Activated CD4-positive, alpha-beta memory T cell treated with anti-CD3 and anti-CD28 coated beads, Interleukin-2, amount 10 ng/mL, durations not matched to agents 7 days and 5 days (primary cell): ENCODE measurements around the gene GSTM1. TPM values are rescaled to one million over a fixed set of nuclear protein-coding genes. Genes with fewer than 3 reads are reported as not detected.

Experiments
- CTCF ChIA-PET: fragments of 350-600 bp; sonication (Branson Sonifier 250); formaldehyde crosslinking; loops from one replicate; lab custom pipeline; 2021; ENCODE audit warnings: antibody characterized with exemption, inconsistent platforms; lab: Charles Lee
- POLR2A ChIA-PET: fragments of 350-600 bp; sonication (Branson Sonifier 250); formaldehyde crosslinking; loops from one replicate; lab custom pipeline; 2021; ENCODE audit warnings: antibody characterized with exemption; lab: Charles Lee
- DNase-seq: peaks from one replicate; pipeline ENCODE4 v3.0.0-alpha.2; 2020
- H3K27ac Mint-ChIP-seq: one replicate; pipeline ENCODE4 v1.8.0; 2021; ENCODE audit warnings: mild to moderate bottlenecking, mixed read lengths
- H3K27me3 Mint-ChIP-seq: one replicate; pipeline ENCODE4 v1.8.0; 2021; ENCODE audit warnings: mixed read lengths
- H3K36me3 Mint-ChIP-seq: one replicate; pipeline ENCODE4 v1.8.0; 2021; ENCODE audit warnings: low read depth, mixed read lengths
- H3K4me1 Mint-ChIP-seq: one replicate; pipeline ENCODE4 v1.8.0; 2021; ENCODE audit warnings: mixed read lengths
- H3K4me3 Mint-ChIP-seq: one replicate; pipeline ENCODE4 v1.8.0; 2021; ENCODE audit warnings: mild to moderate bottlenecking, mixed read lengths
- H3K9me3 Mint-ChIP-seq: one replicate; pipeline ENCODE4 v1.8.0; 2021; ENCODE audit warnings: mixed read lengths
- total RNA-seq, 2 experiments: library from RNA; stranded (reverse); gene quantifications; one replicate each; pipeline ENCODE4 v1.2.3, GENCODE V29; 2021

GSTM1 gene
- total RNA-seq, 2 experiments from 2014 or later = not detected

GRCh38 chr1:109725510-109725909 lies 37.9 kb downstream of the GSTM1 start:
- POLR2A ChIA-PET = no interaction called here
- H3K27ac Mint-ChIP-seq = no peak overlapping the region
- peaks cover 28% of the 10 kb centered on the region for H3K27me3 Mint-ChIP-seq
- no peak for DNase-seq
- CTCF ChIA-PET = no interaction called here
- H3K4me3 Mint-ChIP-seq = no peak overlapping the region
- H3K9me3 Mint-ChIP-seq = no peaks in the 10 kb centered on the region
- H3K36me3 Mint-ChIP-seq = no peaks in the 10 kb centered on the region
- no peaks in the 10 kb centered on the region for H3K4me1 Mint-ChIP-seq

- Mint-ChIP-seq H3K27ac (no peak overlapping the region), H3K9me3 (no peaks in the 10 kb centered on the region), H3K36me3 (no peaks in the 10 kb centered on the region), H3K27me3 (peaks cover 27% of the 10 kb centered on the region), H3K4me1 (no peaks in the 10 kb centered on the region), H3K4me3 (no peak overlapping the region)
- POLR2A ChIA-PET = no interaction called here
- CTCF ChIA-PET = no interaction called here
- DNase-seq = no peak
Measured at GRCh38 chr1:109726007-109726406, 38.4 kb downstream of the GSTM1 start.

GRCh38 chr1:109726728-109727373 lies 39.2 kb downstream of the GSTM1 start:
- no peak for DNase-seq
- H3K4me3 Mint-ChIP-seq = no peak overlapping the region
- ChIA-PET POLR2A (no interaction called here), CTCF (interaction anchor here (0.7 kb wide), 1 partner anchor 429 kb away, joined by 3 read pairs; no protein-coding TSS in a partner anchor)
- no peaks in the 10 kb centered on the region for H3K9me3 Mint-ChIP-seq
- H3K27ac Mint-ChIP-seq = no peak overlapping the region
- H3K36me3 Mint-ChIP-seq = no peaks in the 10 kb centered on the region
- peaks cover 31% of the 10 kb centered on the region for H3K27me3 Mint-ChIP-seq
- H3K4me1 Mint-ChIP-seq = no peaks in the 10 kb centered on the region

- DNase-seq = no peak
- H3K27ac Mint-ChIP-seq = no peak overlapping the region
- H3K4me3 Mint-ChIP-seq = no peak overlapping the region
- H3K9me3 Mint-ChIP-seq = no peaks in the 10 kb centered on the region
- H3K36me3 Mint-ChIP-seq = no peaks in the 10 kb centered on the region
- H3K4me1 Mint-ChIP-seq = no peaks in the 10 kb centered on the region
- POLR2A ChIA-PET = no interaction called here
- peaks cover 40% of the 10 kb centered on the region for H3K27me3 Mint-ChIP-seq
- CTCF ChIA-PET = interaction anchor here (1.7 kb wide), 1 partner anchor 89 kb away, joined by 5 read pairs; no protein-coding TSS in a partner anchor
Measured at GRCh38 chr1:109728870-109729269, 41.3 kb downstream of the GSTM1 start.

GRCh38 chr1:109730666-109731065 lies 43.0 kb downstream of the GSTM1 start:
- Mint-ChIP-seq H3K4me3 (no peak overlapping the region), H3K27me3 (peaks cover 40% of the 10 kb centered on the region), H3K9me3 (no peaks in the 10 kb centered on the region), H3K4me1 (no peaks in the 10 kb centered on the region), H3K36me3 (no peaks in the 10 kb centered on the region), H3K27ac (no peak overlapping the region)
- CTCF ChIA-PET = no interaction called here
- POLR2A ChIA-PET = no interaction called here
- no peak for DNase-seq

GRCh38 chr1:109732390-109732881 lies 44.8 kb downstream of the GSTM1 start:
- Mint-ChIP-seq H3K36me3 (no peaks in the 10 kb centered on the region), H3K9me3 (no peaks in the 10 kb centered on the region), H3K4me1 (no peaks in the 10 kb centered on the region), H3K27me3 (peaks cover 41% of the 10 kb centered on the region), H3K4me3 (no peak overlapping the region), H3K27ac (no peak overlapping the region)
- ChIA-PET POLR2A (no interaction called here), CTCF (interaction anchor here (1.0 kb wide), 1 partner anchor 93 kb away, joined by 3 read pairs; no protein-coding TSS in a partner anchor)
- no peak for DNase-seq

GRCh38 chr1:109733236-109733870 lies 45.7 kb downstream of the GSTM1 start:
- H3K36me3 Mint-ChIP-seq = no peaks in the 10 kb centered on the region
- H3K4me3 Mint-ChIP-seq = no peak overlapping the region
- no peak for DNase-seq
- H3K4me1 Mint-ChIP-seq = no peaks in the 10 kb centered on the region
- ChIA-PET CTCF (no interaction called here), POLR2A (no interaction called here)
- no peak overlapping the region for H3K27ac Mint-ChIP-seq
- H3K27me3 Mint-ChIP-seq = peaks cover 48% of the 10 kb centered on the region
- no peaks in the 10 kb centered on the region for H3K9me3 Mint-ChIP-seq

- Mint-ChIP-seq H3K4me1 (peaks cover 11% of the 10 kb centered on the region), H3K27me3 (peaks cover 57% of the 10 kb centered on the region), H3K36me3 (no peaks in the 10 kb centered on the region), H3K4me3 (peak overlapping the region; percentile 68), H3K9me3 (no peaks in the 10 kb centered on the region), H3K27ac (no peak overlapping the region)
- CTCF ChIA-PET = interaction anchor here (1.1 kb wide), 2 partner anchors 192 to 244 kb away, joined by 3 to 5 read pairs; partner anchors contain the start of genes AHCYL1 and GNAI3
- peak; percentile 77 for DNase-seq
- POLR2A ChIA-PET = no interaction called here
Measured at GRCh38 chr1:109739738-109740614, 52.4 kb downstream of the GSTM1 start.

- Mint-ChIP-seq H3K9me3 (no peaks in the 10 kb centered on the region), H3K27me3 (peaks cover 60% of the 10 kb centered on the region), H3K4me1 (peaks cover 11% of the 10 kb centered on the region), H3K27ac (no peak within 1 kb of the TSS), H3K4me3 (peak within 1 kb of the TSS; percentile 68), H3K36me3 (no peaks in the 10 kb centered on the region)
- DNase-seq = no peak
- ChIA-PET CTCF (no interaction called here), POLR2A (no interaction called here)
Measured at GRCh38 chr1:109740615-109741373, 53.2 kb downstream of the GSTM1 start, which contains the start of gene GSTM3. Gene GSTM3, minus strand, starts transcription at chr1:109741038. Its CDS starts 751 bp downstream, at chr1:109740287.

Other genes starting within 250 kb of the GSTM1 start
- gene SYPL2, start 221.3 kb upstream of the GSTM1 start, total RNA-seq = not detected
- gene ATXN7L2, start 203.9 kb upstream of the GSTM1 start, total RNA-seq = 1 to 10 TPM; 7.0 to 7.6 TPM
- 10 to 100 TPM; 19.5 to 21.4 TPM for gene CYB561D1, start 193.7 kb upstream of the GSTM1 start, total RNA-seq
- gene AMIGO1, start 178.1 kb upstream of the GSTM1 start, total RNA-seq = 1 to 10 TPM; 1.2 to 1.3 TPM
- under 1 TPM in 1 of 2 experiments, not detected in 1; 0.53 TPM for gene GPR61, start 147.9 kb upstream of the GSTM1 start, total RNA-seq
- gene GNAI3, start 139.2 kb upstream of the GSTM1 start, total RNA-seq = 1 to 10 TPM; 9.4 to 9.6 TPM
- not detected for gene GNAT2, start 68.2 kb upstream of the GSTM1 start, total RNA-seq
- gene AMPD2, start 68.0 kb upstream of the GSTM1 start, total RNA-seq = 100 to 1,000 TPM; 110 to 122 TPM
- 10 to 100 TPM; 10.4 to 14.3 TPM for gene GSTM4, start 31.7 kb upstream of the GSTM1 start, total RNA-seq
- gene GSTM2, start 19.8 kb upstream of the GSTM1 start, total RNA-seq = 10 to 100 TPM; 15.9 to 17.6 TPM
- not detected for gene GSTM5, start 24.4 kb downstream of the GSTM1 start, total RNA-seq
- gene GSTM3, start 53.2 kb downstream of the GSTM1 start, total RNA-seq = under 1 TPM; 0.23 to 0.95 TPM
- not detected for gene EPS8L3, start 76.1 kb downstream of the GSTM1 start, total RNA-seq
- gene CSF1, start 223.0 kb downstream of the GSTM1 start, total RNA-seq = 10 to 100 TPM; 89.4 to 94.2 TPM